Activated CD4-positive, alpha-beta memory T cell treated with anti-CD3 and anti-CD28 coated beads, Interleukin-2, amount 10 ng/mL, durations not matched to agents 7 days and 5 days (primary cell): ENCODE measurements around the gene PPP1R16B. TPM values are rescaled to one million over a fixed set of nuclear protein-coding genes. Genes with fewer than 3 reads are reported as not detected.
"Not testable (repeated sequence)": the region's sequence is repeated elsewhere in the genome, so short reads cannot be mapped to it uniquely, and the experiment has no call there.

Experiments
- CTCF ChIA-PET: fragments of 350-600 bp; sonication (Branson Sonifier 250); formaldehyde crosslinking; loops from one replicate; lab custom pipeline; 2021; ENCODE audit warnings: antibody characterized with exemption, inconsistent platforms; lab: Charles Lee
- POLR2A ChIA-PET: fragments of 350-600 bp; sonication (Branson Sonifier 250); formaldehyde crosslinking; loops from one replicate; lab custom pipeline; 2021; ENCODE audit warnings: antibody characterized with exemption; lab: Charles Lee
- DNase-seq: peaks from one replicate; pipeline ENCODE4 v3.0.0-alpha.2; 2020
- H3K27ac Mint-ChIP-seq: one replicate; pipeline ENCODE4 v1.8.0; 2021; ENCODE audit warnings: mild to moderate bottlenecking, mixed read lengths
- H3K27me3 Mint-ChIP-seq: one replicate; pipeline ENCODE4 v1.8.0; 2021; ENCODE audit warnings: mixed read lengths
- H3K36me3 Mint-ChIP-seq: one replicate; pipeline ENCODE4 v1.8.0; 2021; ENCODE audit warnings: low read depth, mixed read lengths
- H3K4me1 Mint-ChIP-seq: one replicate; pipeline ENCODE4 v1.8.0; 2021; ENCODE audit warnings: mixed read lengths
- H3K4me3 Mint-ChIP-seq: one replicate; pipeline ENCODE4 v1.8.0; 2021; ENCODE audit warnings: mild to moderate bottlenecking, mixed read lengths
- H3K9me3 Mint-ChIP-seq: one replicate; pipeline ENCODE4 v1.8.0; 2021; ENCODE audit warnings: mixed read lengths
- total RNA-seq, 2 experiments: library from RNA; stranded (reverse); gene quantifications; one replicate each; pipeline ENCODE4 v1.2.3, GENCODE V29; 2021

The PPP1R16B gene
- total RNA-seq, 2 experiments from 2014 or later: 113 to 119 TPM

DNA sequence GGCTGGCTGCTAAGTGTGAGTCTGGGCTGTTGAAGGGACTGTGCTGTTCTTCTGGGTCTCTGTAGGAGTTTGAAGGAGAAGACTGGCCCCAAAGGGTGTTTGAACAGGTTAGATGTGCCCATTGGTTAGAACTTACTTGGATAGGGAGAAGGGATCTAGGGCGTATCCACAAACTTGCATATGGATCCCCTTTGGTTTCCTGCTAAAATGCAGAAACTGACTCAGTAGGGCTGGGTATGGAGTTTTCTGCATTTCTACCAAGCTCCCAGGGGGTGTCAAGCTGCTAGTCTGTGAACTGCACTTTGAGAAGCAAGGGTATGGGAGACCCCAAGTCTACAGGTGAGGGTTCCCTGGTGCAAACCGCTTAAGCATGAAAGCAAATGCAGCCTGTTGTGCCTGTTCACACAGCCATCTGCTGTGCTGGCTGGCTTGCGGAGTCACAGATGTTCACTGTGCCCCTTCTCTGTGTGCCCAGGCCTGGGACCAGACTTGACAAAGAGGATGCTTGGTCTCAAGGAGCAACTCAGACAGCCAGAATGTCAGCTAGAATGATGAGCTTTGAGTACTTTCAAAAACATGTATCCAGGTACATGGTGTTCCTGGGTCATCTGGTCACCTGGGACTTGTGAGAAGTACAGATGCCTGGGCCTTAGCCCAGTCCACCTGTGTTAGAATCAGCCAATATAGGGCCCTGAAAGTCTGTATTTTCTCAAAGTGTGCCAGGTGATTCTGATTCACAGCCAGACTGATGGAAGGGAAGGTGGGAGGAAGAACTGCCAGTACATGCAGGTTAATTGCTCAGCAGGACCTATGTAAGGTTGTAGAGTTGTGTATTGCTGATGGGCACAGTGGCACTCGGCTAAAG, 7.4 kb downstream of the PPP1R16B start:
- Mint-ChIP-seq H3K4me1 (peaks cover 79% of the 10 kb centered on the region), H3K27ac (no peak overlapping the region), H3K4me3 (no peak overlapping the region), H3K27me3 (no peaks in the 10 kb centered on the region), H3K9me3 (no peaks in the 10 kb centered on the region), H3K36me3 (peaks cover 71% of the 10 kb centered on the region)
- CTCF ChIA-PET: no interaction called here
- no peak for DNase-seq
- POLR2A ChIA-PET: no interaction called here

DNA sequence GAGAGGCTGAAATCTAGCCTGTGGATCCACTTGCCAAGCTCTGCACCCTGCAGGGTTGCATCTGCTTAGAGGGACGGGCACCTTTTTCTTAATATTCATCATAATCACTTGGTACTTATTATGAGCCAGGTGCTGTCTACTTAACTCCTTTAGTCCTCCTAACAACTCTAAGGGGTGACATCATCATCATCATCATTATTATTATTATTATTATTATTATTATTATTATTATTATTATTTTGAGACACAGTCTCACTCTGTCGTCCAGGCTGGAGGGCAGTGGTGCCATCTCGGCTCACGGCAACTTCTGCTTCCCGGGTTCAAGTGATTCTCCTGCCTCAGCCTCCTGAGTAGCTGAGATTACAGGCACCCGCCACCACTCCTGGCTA, 8.1 kb downstream of the PPP1R16B start:
- H3K9me3 Mint-ChIP-seq, DNase-seq, H3K27me3 Mint-ChIP-seq, POLR2A ChIA-PET, CTCF ChIA-PET, H3K27ac Mint-ChIP-seq, H3K4me3 Mint-ChIP-seq: not testable (repeated sequence)
- H3K36me3 Mint-ChIP-seq: peaks cover 71% of the 10 kb centered on the region
- peaks cover 79% of the 10 kb centered on the region for H3K4me1 Mint-ChIP-seq

DNA sequence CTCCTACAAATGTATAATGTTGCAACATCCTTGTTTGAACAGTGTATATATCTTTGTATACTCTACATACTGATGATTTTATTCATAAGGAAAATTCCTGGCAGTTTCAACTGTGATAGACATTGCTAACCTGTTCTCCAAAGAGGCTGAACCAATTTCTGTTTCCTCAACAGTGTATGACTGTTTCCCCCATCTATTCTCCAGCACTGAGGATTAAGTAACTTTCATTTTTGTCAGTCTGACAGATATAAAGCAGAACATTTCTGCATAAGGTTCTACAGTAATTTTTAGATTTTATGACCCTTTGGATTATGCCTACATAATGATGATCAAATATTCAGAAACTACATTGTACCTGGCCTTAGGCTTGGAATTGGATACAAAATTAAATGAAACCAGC, 9.9 kb downstream of the PPP1R16B start:
- CTCF ChIA-PET: interaction anchor here (0.8 to 2.2 kb wide), 2 partner anchors 8 to 78 kb away, joined by 3 to 6 read pairs; no protein-coding TSS in a partner anchor
- H3K4me3 Mint-ChIP-seq: no peak overlapping the region
- DNase-seq: no peak
- POLR2A ChIA-PET: interaction anchor here (1.0 to 2.1 kb wide), 4 partner anchors 8 to 60 kb away, joined by 3 to 11 read pairs (median 4); partner anchors contain the start of gene PPP1R16B
- no peak overlapping the region for H3K27ac Mint-ChIP-seq
- H3K36me3 Mint-ChIP-seq: peaks cover 65% of the 10 kb centered on the region
- no peaks in the 10 kb centered on the region for H3K9me3 Mint-ChIP-seq
- no peaks in the 10 kb centered on the region for H3K27me3 Mint-ChIP-seq
- H3K4me1 Mint-ChIP-seq: peaks cover 70% of the 10 kb centered on the region

DNA sequence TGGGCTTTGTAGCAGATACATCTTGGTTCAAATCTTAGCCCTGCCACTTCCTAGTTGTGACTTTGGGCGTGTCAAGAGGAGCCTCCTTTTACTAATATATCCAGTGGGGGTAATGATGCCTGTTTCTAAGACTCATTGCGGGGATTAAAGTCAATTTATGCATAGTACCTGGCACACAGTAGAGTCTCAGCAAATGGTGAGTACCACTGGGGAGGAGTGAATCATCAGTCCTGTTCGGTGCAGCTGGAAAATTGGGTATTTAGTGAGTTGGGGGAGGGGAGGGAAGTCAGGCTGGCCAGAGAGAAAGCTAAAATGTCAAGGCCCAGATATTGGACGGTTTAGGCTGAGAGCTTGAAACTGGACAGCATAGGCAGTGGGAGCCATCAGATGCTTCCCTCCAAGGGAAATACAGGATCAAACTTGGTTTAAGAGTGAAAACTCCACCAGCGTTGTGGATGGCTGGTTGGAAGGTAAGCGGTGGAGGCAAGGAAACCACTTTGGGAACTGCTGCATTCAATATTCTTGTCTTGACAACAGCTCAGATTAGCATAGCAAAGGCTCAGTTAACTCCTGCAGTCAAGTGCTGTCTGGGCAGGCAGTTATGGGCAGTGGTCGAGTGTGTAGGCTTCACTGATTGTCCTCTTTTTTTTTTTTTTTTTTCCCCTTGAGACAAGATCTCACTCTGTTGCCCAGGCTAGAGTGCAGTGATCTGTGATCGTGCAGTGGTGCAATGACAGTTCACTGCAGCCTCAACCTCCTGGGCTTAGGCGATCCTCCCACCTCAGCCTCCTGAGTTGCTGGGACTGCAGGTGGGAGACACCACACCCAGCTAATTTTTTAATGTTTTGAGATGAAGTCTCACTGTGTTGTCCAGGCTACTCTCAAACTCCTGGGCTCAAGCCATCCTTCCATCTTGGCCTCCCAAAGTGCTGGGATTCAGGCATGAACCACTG, 12.9 kb downstream of the PPP1R16B start:
- H3K4me1 Mint-ChIP-seq: peaks cover 66% of the 10 kb centered on the region
- peak overlapping the region; percentile 45 for H3K27ac Mint-ChIP-seq
- ChIA-PET CTCF (interaction anchor here (1.2 kb wide), 1 partner anchor 75 kb away, joined by 3 read pairs; no protein-coding TSS in a partner anchor), POLR2A (interaction anchor here (0.7 to 2.0 kb wide), 3 partner anchors 11 to 13 kb away, joined by 3 to 8 read pairs (median 7); partner anchors contain the start of gene PPP1R16B)
- H3K9me3 Mint-ChIP-seq: no peaks in the 10 kb centered on the region
- no peaks in the 10 kb centered on the region for H3K27me3 Mint-ChIP-seq
- no peak overlapping the region for H3K4me3 Mint-ChIP-seq
- DNase-seq: no peak
- H3K36me3 Mint-ChIP-seq: peaks cover 64% of the 10 kb centered on the region

DNA sequence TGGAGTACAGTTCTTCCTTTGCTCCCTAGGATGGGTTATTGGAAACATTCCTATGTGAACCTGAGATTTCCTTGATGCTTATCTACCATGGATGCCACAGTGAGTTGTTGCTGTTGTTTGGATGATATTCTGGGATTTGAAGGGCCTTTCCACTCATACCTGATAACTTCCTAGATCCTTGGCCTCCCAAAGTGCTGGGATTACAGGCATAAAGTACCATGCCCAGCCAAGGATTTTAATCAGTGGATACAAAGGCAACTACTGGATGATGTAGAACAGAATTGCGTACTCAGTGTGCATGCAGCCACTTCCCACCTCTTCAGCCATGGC, 20.0 kb downstream of the PPP1R16B start:
- no peaks in the 10 kb centered on the region for H3K9me3 Mint-ChIP-seq
- CTCF ChIA-PET: no interaction called here
- POLR2A ChIA-PET: no interaction called here
- H3K4me1 Mint-ChIP-seq: peaks cover 76% of the 10 kb centered on the region
- peaks cover 77% of the 10 kb centered on the region for H3K36me3 Mint-ChIP-seq
- H3K27ac Mint-ChIP-seq: no peak overlapping the region
- H3K27me3 Mint-ChIP-seq: no peaks in the 10 kb centered on the region
- H3K4me3 Mint-ChIP-seq: no peak overlapping the region
- no peak for DNase-seq

DNA sequence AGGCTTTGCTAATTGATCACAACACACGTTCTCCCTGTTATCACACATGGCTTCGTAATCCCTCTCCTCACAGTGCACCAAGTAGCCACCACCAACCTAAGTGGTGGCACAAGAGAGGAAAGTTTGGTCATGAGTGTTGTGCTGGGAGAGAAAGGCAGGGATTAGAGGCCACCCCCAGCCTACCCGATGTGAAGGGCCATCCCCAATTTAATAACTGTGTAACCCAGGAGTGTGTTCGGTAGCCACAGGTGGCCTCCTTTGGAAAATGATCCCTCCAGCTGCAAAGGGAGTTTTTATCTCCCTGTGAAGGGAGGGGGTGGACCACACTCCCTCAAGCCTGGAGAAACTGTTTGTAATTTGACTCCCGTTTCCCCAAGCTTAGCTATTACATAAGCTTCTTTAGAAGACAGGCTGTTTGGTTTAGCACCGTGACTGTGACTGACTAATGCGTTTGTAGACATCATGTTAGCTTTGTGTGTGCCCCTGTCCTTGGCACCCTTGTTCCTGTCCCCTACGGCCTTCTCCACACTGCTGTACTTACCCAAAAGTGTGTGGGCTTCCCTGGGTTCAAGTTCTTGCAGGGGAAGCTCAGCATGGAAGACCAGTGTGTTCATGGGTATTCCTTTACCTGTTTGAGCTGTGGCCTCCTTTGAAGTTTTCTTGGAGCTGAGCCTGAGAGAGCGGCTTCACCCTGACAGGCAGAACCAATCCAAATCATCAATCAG, 20.6 kb downstream of the PPP1R16B start:
- H3K27ac Mint-ChIP-seq: no peak overlapping the region
- no peaks in the 10 kb centered on the region for H3K27me3 Mint-ChIP-seq
- peaks cover 80% of the 10 kb centered on the region for H3K36me3 Mint-ChIP-seq
- DNase-seq: no peak
- H3K4me3 Mint-ChIP-seq: no peak overlapping the region
- H3K4me1 Mint-ChIP-seq: peaks cover 79% of the 10 kb centered on the region
- ChIA-PET CTCF (interaction anchor here (0.6 kb wide), 1 partner anchor 24 kb away, joined by 5 read pairs; no protein-coding TSS in a partner anchor), POLR2A (interaction anchor here (1.4 kb wide), 1 partner anchor 19 kb away, joined by 3 read pairs; no protein-coding TSS in a partner anchor)
- no peaks in the 10 kb centered on the region for H3K9me3 Mint-ChIP-seq

DNA sequence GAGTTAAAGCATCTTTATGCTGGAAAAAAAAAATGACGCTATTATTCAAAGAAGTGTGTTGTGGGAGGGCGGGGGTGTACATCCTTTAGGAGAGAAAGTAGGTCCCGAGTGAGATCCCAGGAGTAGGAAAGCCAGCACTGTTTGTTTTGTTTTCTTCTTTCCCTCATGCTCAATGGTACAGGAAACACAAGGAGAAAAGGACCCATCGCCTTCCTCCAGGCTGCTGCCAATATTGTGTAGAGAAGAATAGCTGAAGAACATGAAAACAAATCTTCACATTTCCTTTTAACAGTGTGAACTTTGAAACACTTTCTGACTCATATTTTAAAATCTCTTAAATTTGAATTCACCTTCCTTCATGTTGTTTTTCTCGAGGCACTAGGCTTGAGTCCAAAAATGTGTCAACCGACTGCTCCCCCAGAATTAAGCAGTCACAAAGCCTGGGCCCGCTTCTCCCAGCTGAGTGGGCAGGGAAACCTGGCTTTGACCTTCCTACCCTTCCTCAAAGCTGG, 22.3 kb downstream of the PPP1R16B start:
- H3K4me3 Mint-ChIP-seq: no peak overlapping the region
- ChIA-PET CTCF (no interaction called here), POLR2A (interaction anchor here (1.0 kb wide), 1 partner anchor 23 kb away, joined by 3 read pairs; the partner anchor contains the start of gene PPP1R16B)
- H3K9me3 Mint-ChIP-seq: no peaks in the 10 kb centered on the region
- H3K36me3 Mint-ChIP-seq: peaks cover 81% of the 10 kb centered on the region
- peak overlapping the region; percentile 65 for H3K27ac Mint-ChIP-seq
- no peak for DNase-seq
- peaks cover 80% of the 10 kb centered on the region for H3K4me1 Mint-ChIP-seq
- H3K27me3 Mint-ChIP-seq: no peaks in the 10 kb centered on the region

DNA sequence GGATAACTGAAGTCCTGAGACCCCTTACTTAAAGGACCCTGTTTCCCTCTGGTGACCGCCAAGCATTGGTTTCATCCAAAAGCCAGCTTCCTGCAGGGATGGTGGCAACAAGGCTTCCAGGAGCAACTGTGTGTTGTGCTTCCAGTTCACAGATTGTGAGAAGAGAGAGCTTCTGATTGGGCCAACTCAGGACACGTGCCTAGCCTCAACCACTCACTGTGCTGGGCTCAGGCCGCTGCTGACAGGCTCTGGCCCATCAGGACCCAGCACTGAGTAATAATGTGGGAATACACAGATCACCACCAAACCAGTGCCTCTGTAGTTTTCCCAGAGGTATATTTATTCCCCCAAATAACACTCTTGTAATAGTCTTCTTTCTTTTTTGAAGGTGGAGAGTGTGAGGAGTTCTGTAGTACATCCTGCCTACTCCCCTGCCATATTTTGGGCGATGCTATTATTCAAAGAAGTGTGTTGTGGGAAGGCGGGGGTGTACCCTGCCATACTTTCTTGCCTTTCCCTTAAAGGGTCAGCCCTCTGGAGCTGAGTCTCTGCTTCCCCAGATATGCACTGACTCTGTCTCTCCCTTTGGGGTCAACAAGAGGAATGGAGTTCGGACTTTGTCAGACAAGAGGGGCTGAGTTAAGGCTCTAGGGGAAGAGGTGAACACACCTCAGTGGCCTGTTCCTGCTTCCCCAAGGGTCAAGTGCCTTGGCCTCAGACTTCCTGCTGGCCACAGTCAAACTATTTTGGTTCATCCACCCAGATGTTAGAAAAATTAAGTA, 23.2 kb downstream of the PPP1R16B start:
- H3K4me3 Mint-ChIP-seq: no peak overlapping the region
- no peaks in the 10 kb centered on the region for H3K27me3 Mint-ChIP-seq
- peaks cover 86% of the 10 kb centered on the region for H3K4me1 Mint-ChIP-seq
- H3K27ac Mint-ChIP-seq: peak overlapping the region; percentile 9
- CTCF ChIA-PET: no interaction called here
- POLR2A ChIA-PET: interaction anchor here (1.0 to 1.1 kb wide), 2 partner anchors 23 to 42 kb away, joined by 3 to 4 read pairs; partner anchors contain the start of gene PPP1R16B
- H3K36me3 Mint-ChIP-seq: peaks cover 81% of the 10 kb centered on the region
- no peaks in the 10 kb centered on the region for H3K9me3 Mint-ChIP-seq
- DNase-seq: no peak

DNA sequence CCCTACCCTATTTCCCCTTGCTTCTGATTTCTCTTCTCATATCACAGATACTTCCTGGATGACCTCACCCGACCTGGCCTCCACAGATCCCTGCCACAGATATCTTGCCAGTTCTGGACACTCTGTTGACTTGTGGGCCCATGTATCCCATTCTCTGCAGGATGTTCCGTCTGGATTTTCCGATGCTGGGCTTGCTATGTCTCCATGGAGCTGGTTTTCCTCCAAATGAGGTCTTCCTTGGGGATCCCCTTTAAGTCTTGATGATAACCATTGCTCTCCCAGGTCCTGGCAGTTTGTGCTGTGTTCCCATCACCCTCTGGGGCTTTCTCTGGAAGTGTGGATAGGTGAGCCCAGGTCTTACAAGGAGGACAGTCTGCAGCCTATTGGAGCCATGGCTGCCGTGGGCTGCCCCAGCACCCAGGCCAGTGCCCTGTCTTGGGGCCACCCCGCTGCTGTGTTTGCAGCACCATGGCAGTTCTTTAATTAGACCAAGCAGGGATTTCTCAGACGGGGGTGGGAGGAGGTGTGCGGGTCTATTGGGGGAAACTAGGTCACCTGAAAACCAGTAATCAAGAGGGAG, 23.9 kb downstream of the PPP1R16B start:
- Mint-ChIP-seq H3K9me3 (no peaks in the 10 kb centered on the region), H3K27me3 (no peaks in the 10 kb centered on the region), H3K27ac (peak overlapping the region; percentile 9), H3K4me3 (no peak overlapping the region), H3K4me1 (peaks cover 89% of the 10 kb centered on the region), H3K36me3 (peaks cover 78% of the 10 kb centered on the region)
- DNase-seq: no peak
- POLR2A ChIA-PET: interaction anchor here (1.1 kb wide), 1 partner anchor 41 kb away, joined by 4 read pairs; no protein-coding TSS in a partner anchor
- CTCF ChIA-PET: no interaction called here

DNA sequence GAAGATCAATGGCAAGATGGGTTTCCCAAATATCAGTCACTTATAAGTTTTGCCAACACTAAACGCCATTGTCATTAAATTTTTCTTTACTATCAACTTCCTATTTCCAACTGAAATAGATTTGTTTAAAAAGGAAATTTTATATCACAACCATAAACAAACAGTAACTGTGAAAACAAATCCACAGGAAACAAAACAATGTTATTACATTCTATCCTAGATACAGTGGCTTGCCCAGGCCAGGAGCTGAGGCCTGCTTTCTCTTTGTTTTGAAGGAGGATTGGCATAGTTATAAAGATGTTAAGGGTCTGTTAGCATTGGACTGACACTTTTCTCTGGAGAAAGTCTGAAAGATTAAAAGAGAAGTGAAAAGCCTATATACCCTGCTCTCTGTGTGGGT, 24.9 kb downstream of the PPP1R16B start:
- Mint-ChIP-seq H3K27ac (peak overlapping the region; percentile 7), H3K4me3 (no peak overlapping the region), H3K9me3 (no peaks in the 10 kb centered on the region), H3K36me3 (peaks cover 72% of the 10 kb centered on the region), H3K27me3 (no peaks in the 10 kb centered on the region), H3K4me1 (peaks cover 83% of the 10 kb centered on the region)
- no peak for DNase-seq
- CTCF ChIA-PET: no interaction called here
- POLR2A ChIA-PET: no interaction called here

DNA sequence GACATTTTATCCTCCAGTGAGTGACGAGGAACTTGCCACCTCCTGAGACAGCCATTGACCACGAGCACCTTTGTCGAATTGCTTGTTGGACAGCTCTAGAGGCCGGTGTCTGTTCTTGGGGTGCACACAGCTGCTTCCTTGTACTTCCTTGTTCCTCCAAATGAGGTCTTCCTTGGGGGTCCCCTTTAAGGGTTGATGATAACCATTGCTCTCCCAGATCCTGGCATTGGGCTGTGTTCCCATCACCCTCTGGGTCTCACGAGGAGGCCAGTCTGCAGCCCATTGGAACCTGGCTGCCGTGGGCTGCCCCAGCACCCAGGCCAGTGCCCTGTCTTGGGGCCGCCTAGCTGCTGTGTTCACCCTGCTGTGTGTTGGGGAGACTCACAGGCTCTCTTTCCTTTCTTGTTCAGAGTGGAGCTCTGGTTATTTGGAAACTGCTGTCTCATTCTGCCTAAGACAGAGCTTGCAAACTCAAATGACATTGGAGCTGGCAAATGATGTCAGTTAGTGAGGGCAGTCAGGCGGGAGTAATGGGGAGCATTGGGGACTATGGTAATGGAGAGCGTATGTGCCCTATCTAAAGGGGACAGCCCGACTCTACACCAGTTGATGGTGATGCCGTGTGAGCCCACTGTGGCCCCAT, 25.7 kb downstream of the PPP1R16B start:
- Mint-ChIP-seq H3K4me3 (no peak overlapping the region), H3K4me1 (peaks cover 75% of the 10 kb centered on the region), H3K27ac (no peak overlapping the region), H3K36me3 (peaks cover 69% of the 10 kb centered on the region), H3K27me3 (no peaks in the 10 kb centered on the region), H3K9me3 (no peaks in the 10 kb centered on the region)
- DNase-seq: no peak
- CTCF ChIA-PET: interaction anchor here (1.7 kb wide), 1 partner anchor 42 kb away, joined by 4 read pairs; no protein-coding TSS in a partner anchor
- POLR2A ChIA-PET: interaction anchor here (0.6 to 1.4 kb wide), 2 partner anchors 10 to 12 kb away, joined by 3 to 4 read pairs; no protein-coding TSS in a partner anchor
